HepG2 (cell line): ENCODE data around the gene NFE2L1. TPM values are rescaled to one million over a fixed set of nuclear protein-coding genes. Genes with fewer than 3 reads are reported as not detected.

Source experiments
- E2F2 ChIP-seq: sonication (generic); formaldehyde crosslinking; IDR thresholded peaks from 2 replicates; pipeline ENCODE4 v1.4.0; 2020; ENCODE audit warnings: missing genetic modification reagents, borderline replicate concordance
- FOXA3 ChIP-seq: IDR thresholded peaks from 2 replicates; pipeline ENCODE4 v1.6.1; 2016; ENCODE audit warnings: missing genetic modification reagents, missing compliant biosample characterization
- HNRNPK ChIP-seq: fragments of 200-400 bp; formaldehyde crosslinking; IDR thresholded peaks from 2 replicates; pipeline ENCODE4 v1.6.1; 2018; ENCODE audit warnings: low read length, low read depth, moderate library complexity, mild to moderate bottlenecking; ENCODE audit not compliant: poor library complexity, severe bottlenecking
- MZF1 ChIP-seq: sonication (generic); formaldehyde crosslinking; IDR thresholded peaks from 2 replicates; pipeline ENCODE4 v1.8.1; 2023; ENCODE audit warnings: mild to moderate bottlenecking, missing genetic modification reagents, borderline replicate concordance
- PRPF4 ChIP-seq: fragments of 200-400 bp; formaldehyde crosslinking; IDR thresholded peaks from 2 replicates; pipeline ENCODE4 v1.6.1; 2016; ENCODE audit warnings: low read length, low read depth; ENCODE audit not compliant: poor library complexity, severe bottlenecking
- REST ChIP-seq, 2 experiments: IDR thresholded peaks; 2 replicates each; pipeline ENCODE4 v1.6.1; 2011 to 2012; ENCODE audit warnings: low read length in 2 of 2, borderline replicate concordance in 1 of 2, low read depth in 1 of 2, mild to moderate bottlenecking in 1 of 2, moderate library complexity in 1 of 2
- TBP ChIP-seq: sonication (generic); formaldehyde crosslinking; IDR thresholded peaks from 2 replicates; pipeline ENCODE4 v1.5.0; 2020; ENCODE audit warnings: missing genetic modification reagents
- TIGD3 ChIP-seq: sonication (generic); formaldehyde crosslinking; IDR thresholded peaks from 2 replicates; pipeline ENCODE4 v1.5.1; 2020; ENCODE audit warnings: mild to moderate bottlenecking, missing genetic modification reagents, borderline replicate concordance
- ZBTB25 ChIP-seq: IDR thresholded peaks from 2 replicates; pipeline ENCODE4 v1.6.1; 2018; ENCODE audit warnings: missing genetic modification reagents
- ZNF205 ChIP-seq: IDR thresholded peaks from 2 replicates; pipeline ENCODE4 v1.6.1; 2018; ENCODE audit warnings: missing biosample characterization, missing genetic modification reagents
- ZNF33B ChIP-seq: sonication (generic); formaldehyde crosslinking; IDR thresholded peaks from 2 replicates; pipeline ENCODE4 v1.5.1; 2020; ENCODE audit warnings: mild to moderate bottlenecking, missing genetic modification reagents
- ZNF350 ChIP-seq: sonication (generic); formaldehyde crosslinking; IDR thresholded peaks from 2 replicates; pipeline ENCODE4 v1.4.0; 2020; ENCODE audit warnings: mild to moderate bottlenecking, low read depth, missing genetic modification reagents, borderline replicate concordance
- ZNF724P ChIP-seq: sonication (generic); formaldehyde crosslinking; IDR thresholded peaks from 2 replicates; pipeline ENCODE4 v1.8.0; 2022; ENCODE audit warnings: missing genetic modification reagents, borderline replicate concordance
- ZNF773 ChIP-seq: sonication (generic); formaldehyde crosslinking; IDR thresholded peaks from 2 replicates; pipeline ENCODE4 v1.4.0; 2020; ENCODE audit warnings: missing genetic modification reagents, borderline replicate concordance
- ZNF792 ChIP-seq: IDR thresholded peaks from 2 replicates; pipeline ENCODE4 v1.6.1; 2016
- polyA plus RNA-seq, 8 experiments: library from polyadenylated mRNA; depleted of rRNA in 3 of 8; stranded (reverse) in 7 of 8; unstranded in 1 of 8; fragments of >200 nt; fragmentation: Illumina TruSeq in 4 of 8; extraction: Trizol in 4 of 8; gene quantifications; 2 replicates each; pipeline versions ENCODE4 v1.2.1 to v1.2.3, GENCODE V29; 2011 to 2016; ENCODE audit warnings: low read depth in 4 of 8, missing spikeins in 1 of 8, mixed read lengths in 1 of 8; ENCODE audit not compliant: insufficient read depth in 1 of 8
- total RNA-seq, 5 experiments: library from RNA; depleted of rRNA; stranded (reverse); fragments of >200 nt; fragmentation: Illumina TruSeq; extraction: Trizol; gene quantifications; 2 replicates each; pipeline ENCODE4 v1.2.3, GENCODE V29; 2016; ENCODE audit warnings: low read depth in 1 of 5
- TF ChIP-seq, protein P1 (sequence below): sonication (generic); formaldehyde crosslinking; IDR thresholded peaks from 2 replicates; pipeline ENCODE4 v1.5.0; 2020; ENCODE audit warnings: missing genetic modification reagents, mild to moderate bottlenecking, borderline replicate concordance
- TF ChIP-seq, protein P2 (sequence below): IDR thresholded peaks from 2 replicates; pipeline ENCODE4 v1.6.1; 2016; ENCODE audit warnings: missing biosample characterization, missing genetic modification reagents, low read depth

NFE2L1 gene
- total and polyA plus RNA-seq, 2 of the 13 experiments (the other 11 are each of a cell fraction or from before 2014, with no cell fraction given) = 67.0 to 234 TPM

- TF ChIP-seq HNRNPK (peak; percentile 98), ZNF33B (no peak; the same call in 1 of the 2 replicates), ZNF773 (CRISPR knock-in tag) (no peak), E2F2 (CRISPR knock-in tag) (no peak), TIGD3 (peak; percentile 97), ZNF205 (CRISPR knock-in tag) (no peak; the same call in 1 of the 2 replicates), ZBTB25 (CRISPR knock-in tag) (peak; percentile 72; the same call in 1 of the 2 replicates), MZF1 (0 out of 2 replicates have a peak, but pooled peaks have one; percentile 2), FOXA3 (peak; percentile 82), ZNF724P (CRISPR knock-in tag) (peak; percentile 63; the same call in 1 of the 2 replicates), REST (IDR thresholded peaks at IDR 0.05; ENCODE audit: borderline replicate concordance in 1 of 2, low read depth in 1 of 2, low read length in 2 of 2) (peak in 1 of 2 experiments; percentile 83; a peak in 1 of 4 replicates), ZNF350 (peak; percentile 83; the same call in 1 of the 2 replicates), ZNF792 (CRISPR knock-in tag) (peak; percentile 74), PRPF4 (peak; percentile 23), TBP (CRISPR knock-in tag) (0 out of 2 replicates have a peak, but pooled peaks have one; percentile 72)
- TF ChIP-seq, protein P1, sequence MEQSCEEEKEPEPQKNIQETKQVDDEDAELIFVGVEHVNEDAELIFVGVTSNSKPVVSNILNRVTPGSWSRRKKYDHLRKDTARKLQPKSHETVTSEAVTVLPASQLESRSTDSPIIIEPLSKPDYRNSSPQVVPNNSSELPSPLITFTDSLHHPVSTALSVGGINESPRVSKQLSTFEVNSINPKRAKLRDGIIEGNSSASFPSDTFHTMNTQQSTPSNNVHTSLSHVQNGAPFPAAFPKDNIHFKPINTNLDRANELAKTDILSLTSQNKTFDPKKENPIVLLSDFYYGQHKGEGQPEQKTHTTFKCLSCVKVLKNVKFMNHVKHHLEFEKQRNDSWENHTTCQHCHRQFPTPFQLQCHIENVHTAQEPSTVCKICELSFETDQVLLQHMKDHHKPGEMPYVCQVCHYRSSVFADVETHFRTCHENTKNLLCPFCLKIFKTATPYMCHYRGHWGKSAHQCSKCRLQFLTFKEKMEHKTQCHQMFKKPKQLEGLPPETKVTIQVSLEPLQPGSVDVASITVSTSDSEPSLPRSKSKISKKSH (CRISPR knock-in tag) = no peak
- TF ChIP-seq, protein P2, sequence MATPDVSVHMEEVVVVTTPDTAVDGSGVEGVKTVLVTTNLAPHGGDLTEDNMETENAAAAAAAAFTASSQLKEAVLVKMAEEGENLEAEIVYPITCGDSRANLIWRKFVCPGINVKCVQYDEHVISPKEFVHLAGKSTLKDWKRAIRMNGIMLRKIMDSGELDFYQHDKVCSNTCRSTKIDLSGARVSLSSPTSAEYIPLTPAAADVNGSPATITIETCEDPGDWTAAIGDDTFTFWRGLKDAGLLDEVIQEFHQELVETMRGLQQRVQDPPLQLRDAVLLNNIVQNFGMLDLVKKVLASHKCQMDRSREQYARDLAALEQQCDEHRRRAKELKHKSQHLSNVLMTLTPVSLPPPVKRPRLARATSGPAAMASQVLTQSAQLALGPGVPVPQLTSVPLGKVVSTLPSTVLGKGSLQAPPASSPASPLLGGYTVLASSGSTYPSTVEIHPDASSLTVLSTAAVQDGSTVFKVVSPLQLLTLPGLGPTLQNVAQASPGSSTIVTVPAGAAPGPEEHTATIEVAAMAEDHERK (CRISPR knock-in tag) = peak; percentile 62; the same call in 1 of the 2 replicates
These were observed 396 bp downstream of the NFE2L1 start (continued) for GRCh38 chr17:48048384-48049126.
